ENCODE data around the gene INAVA. TPM values are rescaled to one million over a fixed set of nuclear protein-coding genes. Genes with fewer than 3 reads are reported as not detected.
A peak's percentile ranks its signal among the peaks of the same experiment; 100 is the strongest.

Gene INAVA
- total and polyA plus RNA-seq, 2 of the 13 experiments (the other 11 are each of a cell fraction or from before 2014, with no cell fraction given): 6.0 to 13.5 TPM

GRCh38 chr1:200905411-200906052 is 10.8 kb downstream of the INAVA start (continued):
- no peak for TF ChIP-seq HMG20B (CRISPR knock-in tag; conservative IDR thresholded peaks at IDR 0.05)
- peak; percentile 76; the same call in 1 of the 2 replicates for TF ChIP-seq GFI1 (CRISPR knock-in tag; IDR thresholded peaks at IDR 0.05; ENCODE audit: borderline replicate concordance)
- peak; percentile 76 for TF ChIP-seq FOXP4 (CRISPR knock-in tag; IDR thresholded peaks at IDR 0.05)
- TF ChIP-seq, protein P1, sequence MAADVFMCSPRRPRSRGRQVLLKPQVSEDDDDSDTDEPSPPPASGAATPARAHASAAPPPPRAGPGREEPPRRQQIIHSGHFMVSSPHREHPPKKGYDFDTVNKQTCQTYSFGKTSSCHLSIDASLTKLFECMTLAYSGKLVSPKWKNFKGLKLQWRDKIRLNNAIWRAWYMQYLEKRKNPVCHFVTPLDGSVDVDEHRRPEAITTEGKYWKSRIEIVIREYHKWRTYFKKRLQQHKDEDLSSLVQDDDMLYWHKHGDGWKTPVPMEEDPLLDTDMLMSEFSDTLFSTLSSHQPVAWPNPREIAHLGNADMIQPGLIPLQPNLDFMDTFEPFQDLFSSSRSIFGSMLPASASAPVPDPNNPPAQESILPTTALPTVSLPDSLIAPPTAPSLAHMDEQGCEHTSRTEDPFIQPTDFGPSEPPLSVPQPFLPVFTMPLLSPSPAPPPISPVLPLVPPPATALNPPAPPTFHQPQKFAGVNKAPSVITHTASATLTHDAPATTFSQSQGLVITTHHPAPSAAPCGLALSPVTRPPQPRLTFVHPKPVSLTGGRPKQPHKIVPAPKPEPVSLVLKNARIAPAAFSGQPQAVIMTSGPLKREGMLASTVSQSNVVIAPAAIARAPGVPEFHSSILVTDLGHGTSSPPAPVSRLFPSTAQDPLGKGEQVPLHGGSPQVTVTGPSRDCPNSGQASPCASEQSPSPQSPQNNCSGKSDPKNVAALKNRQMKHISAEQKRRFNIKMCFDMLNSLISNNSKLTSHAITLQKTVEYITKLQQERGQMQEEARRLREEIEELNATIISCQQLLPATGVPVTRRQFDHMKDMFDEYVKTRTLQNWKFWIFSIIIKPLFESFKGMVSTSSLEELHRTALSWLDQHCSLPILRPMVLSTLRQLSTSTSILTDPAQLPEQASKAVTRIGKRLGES (CRISPR knock-in tag; IDR thresholded peaks at IDR 0.05; ENCODE audit: borderline replicate concordance): no peak
- TF ChIP-seq, protein P2, sequence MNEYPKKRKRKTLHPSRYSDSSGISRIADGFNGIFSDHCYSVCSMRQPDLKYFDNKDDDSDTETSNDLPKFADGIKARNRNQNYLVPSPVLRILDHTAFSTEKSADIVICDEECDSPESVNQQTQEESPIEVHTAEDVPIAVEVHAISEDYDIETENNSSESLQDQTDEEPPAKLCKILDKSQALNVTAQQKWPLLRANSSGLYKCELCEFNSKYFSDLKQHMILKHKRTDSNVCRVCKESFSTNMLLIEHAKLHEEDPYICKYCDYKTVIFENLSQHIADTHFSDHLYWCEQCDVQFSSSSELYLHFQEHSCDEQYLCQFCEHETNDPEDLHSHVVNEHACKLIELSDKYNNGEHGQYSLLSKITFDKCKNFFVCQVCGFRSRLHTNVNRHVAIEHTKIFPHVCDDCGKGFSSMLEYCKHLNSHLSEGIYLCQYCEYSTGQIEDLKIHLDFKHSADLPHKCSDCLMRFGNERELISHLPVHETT (CRISPR knock-in tag; conservative IDR thresholded peaks at IDR 0.05): no peak
- TF ChIP-seq ZNF121 (CRISPR knock-in tag; IDR thresholded peaks at IDR 0.05): no peak; the same call in 1 of the 2 replicates
- TF ChIP-seq RXRB (CRISPR knock-in tag; IDR thresholded peaks at IDR 0.05; ENCODE audit: borderline replicate concordance): peak; percentile 85; the same call in 1 of the 2 replicates
- TF ChIP-seq, protein P3, sequence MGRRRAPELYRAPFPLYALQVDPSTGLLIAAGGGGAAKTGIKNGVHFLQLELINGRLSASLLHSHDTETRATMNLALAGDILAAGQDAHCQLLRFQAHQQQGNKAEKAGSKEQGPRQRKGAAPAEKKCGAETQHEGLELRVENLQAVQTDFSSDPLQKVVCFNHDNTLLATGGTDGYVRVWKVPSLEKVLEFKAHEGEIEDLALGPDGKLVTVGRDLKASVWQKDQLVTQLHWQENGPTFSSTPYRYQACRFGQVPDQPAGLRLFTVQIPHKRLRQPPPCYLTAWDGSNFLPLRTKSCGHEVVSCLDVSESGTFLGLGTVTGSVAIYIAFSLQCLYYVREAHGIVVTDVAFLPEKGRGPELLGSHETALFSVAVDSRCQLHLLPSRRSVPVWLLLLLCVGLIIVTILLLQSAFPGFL (CRISPR knock-in tag; IDR thresholded peaks at IDR 0.05): no peak
- TF ChIP-seq ZNF543 (CRISPR knock-in tag; IDR thresholded peaks at IDR 0.05): no peak
- no peak for TF ChIP-seq ZNF782 (CRISPR knock-in tag; IDR thresholded peaks at IDR 0.05; ENCODE audit: borderline replicate concordance)
- TF ChIP-seq SMARCC2 (IDR thresholded peaks at IDR 0.05): no peak
- TF ChIP-seq NCOR1 (IDR thresholded peaks at IDR 0.05; ENCODE audit: borderline replicate concordance, low read length): peak; percentile 76; the same call in 1 of the 2 replicates
- TF ChIP-seq TAF15 (IDR thresholded peaks at IDR 0.05; ENCODE audit: low read depth, low read length, poor library complexity, severe bottlenecking): no peak
- TF ChIP-seq ARID5B (CRISPR knock-in tag; IDR thresholded peaks at IDR 0.05): peak; percentile 25; the same call in 1 of the 2 replicates
- TF ChIP-seq DDIT3 (CRISPR knock-in tag; IDR thresholded peaks at IDR 0.05): no peak
